ENCODE measurements around the gene RORC. TPM values are rescaled to one million over a fixed set of nuclear protein-coding genes. Genes with fewer than 3 reads are reported as not detected.
"Not testable (repeated sequence)": the region's sequence is repeated elsewhere in the genome, so short reads cannot be mapped to it uniquely, and the experiment has no call there.

Gene RORC
- total RNA-seq, 1 donor from 2014 or later: 3.9 TPM

- DNase-seq (ENCODE audit: low read depth): no peak
These were observed 57.2 kb downstream of the RORC start for GRCh38 chr1:151774256-151774922.

DNA sequence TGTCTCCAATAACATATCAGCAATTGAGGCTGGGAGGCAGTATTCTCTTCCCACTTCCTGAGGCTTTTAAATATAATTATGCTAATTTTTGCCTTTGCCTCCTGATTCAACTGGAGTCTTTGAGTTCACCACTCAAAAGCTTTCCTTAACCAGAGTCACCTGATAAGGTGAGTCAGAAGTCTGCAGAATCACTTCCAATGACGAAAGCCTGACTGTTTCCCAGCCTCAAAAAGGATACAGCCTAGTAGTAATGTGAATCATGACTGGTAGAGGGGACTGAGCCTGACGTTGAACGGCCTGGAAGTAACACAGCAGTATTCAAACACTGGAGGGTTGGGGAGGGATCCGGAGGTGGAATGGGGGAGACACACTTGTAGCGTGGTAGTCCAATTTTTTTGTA is 57.9 kb downstream of the RORC start:
- DNase-seq (ENCODE audit: low read depth): peak; percentile 97

GRCh38 chr1:151769270-151769669 is 62.3 kb downstream of the RORC start:
- DNase-seq (ENCODE audit: low read depth): not testable (repeated sequence)

DNA sequence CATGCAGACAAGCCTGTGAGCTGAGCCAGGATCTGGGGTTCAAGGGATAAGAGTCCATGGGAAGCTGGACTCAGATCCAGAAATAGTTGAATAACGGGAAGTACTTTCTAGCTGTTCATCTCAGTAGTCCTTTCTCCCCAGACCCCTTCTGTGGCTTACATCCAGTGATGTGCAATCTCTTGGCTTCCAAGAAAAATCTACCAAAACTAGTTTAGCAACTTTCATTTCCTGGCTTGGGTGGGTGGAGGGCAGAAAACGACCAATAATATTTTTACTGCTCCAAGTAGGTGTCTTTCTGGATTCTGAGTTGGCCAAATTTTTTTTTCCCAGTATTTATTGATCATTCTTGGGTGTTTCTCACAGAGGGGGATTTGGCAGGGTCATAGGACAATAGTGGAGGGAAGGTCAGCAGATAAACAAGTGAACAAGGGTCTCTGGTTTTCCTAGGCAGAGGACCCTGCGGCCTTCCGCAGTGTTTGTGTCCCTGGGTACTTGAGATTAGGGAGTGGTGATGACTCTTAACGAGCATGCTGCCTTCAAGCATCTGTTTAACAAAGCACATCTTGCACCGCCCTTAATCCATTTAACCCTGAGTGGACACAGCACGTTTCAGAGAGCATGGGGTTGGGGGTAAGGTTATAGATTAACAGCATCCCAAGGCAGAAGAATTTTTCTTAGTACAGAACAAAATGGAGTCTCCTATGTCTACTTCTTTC is 63.1 kb downstream of the RORC start:
- DNase-seq (ENCODE audit: low read depth): not testable (repeated sequence)

DNA sequence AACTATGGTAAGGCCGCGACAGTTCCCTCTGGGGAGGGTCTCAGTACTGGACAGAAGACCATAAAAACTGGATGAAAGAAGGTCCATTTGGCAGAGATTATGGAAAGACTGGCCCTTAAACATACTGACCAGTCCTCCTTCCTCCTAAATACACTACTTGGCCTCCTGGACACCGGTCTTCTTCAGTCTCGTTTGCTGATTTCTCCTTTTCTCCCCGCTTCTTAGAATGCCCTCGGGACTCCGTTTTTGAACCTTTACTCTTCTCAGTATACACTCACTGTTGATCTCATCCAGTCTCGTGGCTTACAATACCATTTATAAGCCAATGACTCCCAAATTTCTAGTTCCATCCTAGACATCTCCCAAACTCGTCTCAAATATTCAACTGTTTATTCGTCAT is 67.6 kb downstream of the RORC start:
- no peak for DNase-seq (ENCODE audit: low read depth)

DNA sequence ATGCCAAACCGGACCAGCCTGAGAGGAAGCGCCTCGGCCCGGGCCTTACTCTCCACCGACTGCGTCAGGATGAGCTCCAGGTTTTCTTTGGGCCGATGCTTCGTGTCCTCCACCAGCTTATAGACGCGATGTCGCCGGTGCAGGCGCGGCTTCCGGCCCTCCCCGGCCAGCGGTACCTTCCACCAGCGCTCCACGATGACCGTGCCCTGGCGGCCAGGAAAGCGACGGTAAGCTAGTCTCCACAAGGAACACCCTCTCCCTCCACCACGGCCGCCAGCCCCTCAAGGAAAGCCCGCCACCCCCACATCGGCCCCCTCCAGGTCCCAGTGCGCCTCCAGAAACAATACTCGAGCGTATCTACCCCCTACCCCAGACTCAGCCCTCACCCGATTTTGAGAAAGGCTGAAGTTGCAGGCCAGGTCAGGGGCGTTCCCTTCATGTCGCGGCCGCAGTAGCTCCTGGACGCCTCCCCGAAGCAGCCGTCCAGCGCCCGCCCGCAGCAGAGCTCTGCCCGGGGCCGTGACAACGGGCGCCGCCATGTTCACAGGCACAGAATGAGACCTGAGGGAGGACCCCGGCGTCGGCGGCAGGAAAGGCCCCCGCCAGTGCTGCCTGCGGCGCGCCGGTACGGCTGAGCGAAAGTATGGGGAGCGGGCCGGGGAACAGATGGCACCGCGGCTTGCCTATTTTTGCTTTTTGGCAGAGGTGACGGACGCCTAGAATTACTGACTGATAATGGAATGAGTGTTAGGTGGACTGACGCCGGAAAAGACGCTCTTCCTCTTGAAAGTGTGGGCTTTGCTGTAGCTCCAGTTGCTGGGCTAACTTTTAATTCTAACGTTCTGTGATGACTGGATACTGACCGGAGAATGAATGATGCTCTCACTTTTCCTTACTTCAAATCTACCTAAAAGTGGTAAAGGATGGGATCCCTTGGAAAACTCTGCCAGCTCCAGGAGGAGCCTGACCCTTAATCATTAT is 68.4 kb downstream of the RORC start, which contains the start of gene MRPL9:
Gene MRPL9, minus strand, starts transcription at position 556 of the 981 bp plus-strand sequence. Its CDS starts 17 bp downstream, at position 539.
- DNase-seq (ENCODE audit: low read depth): peak; percentile 38

GRCh38 chr1:151760597-151761385 is 70.8 kb downstream of the RORC start:
- DNase-seq (ENCODE audit: low read depth): peak; percentile 24

- DNase-seq (ENCODE audit: low read depth): no peak
These were observed 72.4 kb downstream of the RORC start for GRCh38 chr1:151759241-151759640.

GRCh38 chr1:151756291-151756690 is 75.3 kb downstream of the RORC start:
- peak; percentile 61 for DNase-seq (ENCODE audit: low read depth)

Other genes starting within 250 kb of the RORC start
- 20.3 and 70.1 TPM in 2 replicates for gene SNX27, start 219.8 kb downstream of the RORC start, total RNA-seq
- gene CELF3, start 115.0 kb downstream of the RORC start, total RNA-seq: not detected in 2 replicates
- gene RIIAD1, start 110.3 kb downstream of the RORC start, total RNA-seq: not detected in 2 replicates
- 48.3 and 114 TPM in 2 replicates for gene MRPL9, start 68.3 kb downstream of the RORC start, total RNA-seq
- gene TDRKH, start 41.3 kb downstream of the RORC start, total RNA-seq: 9.7 and 10.9 TPM in 2 replicates
- under 0.01 TPM in 1 of 2 replicates, not detected in the other for gene LINGO4, start 26.4 kb downstream of the RORC start, total RNA-seq
- not detected in 2 replicates for gene C2CD4D, start 8.0 kb upstream of the RORC start, total RNA-seq
- not detected in 2 replicates for gene THEM5, start 21.9 kb upstream of the RORC start, total RNA-seq
- gene THEM4, start 77.7 kb upstream of the RORC start, total RNA-seq: 9.9 and 19.8 TPM in 2 replicates
- 221 and 239 TPM in 2 replicates for gene S100A10, start 162.1 kb upstream of the RORC start, total RNA-seq
- gene S100A11, start 205.2 kb upstream of the RORC start, total RNA-seq: 57.5 and 77.9 TPM in 2 replicates

All from renal cortical epithelial cell (primary cell).